LNCAP (cell line): ENCODE results near the gene MAP3K7CL.

Experiments
- CTCF ChIP-seq: fragments of 450-650 bp; IDR thresholded peaks from 2 replicates; pipeline ENCODE4 v1.5.1; 2017; ENCODE audit warnings: mild to moderate bottlenecking

Gene MAP3K7CL

GRCh38 chr21:29224006-29224405 lies 93.6 kb downstream of the MAP3K7CL start:
- TF ChIP-seq CTCF, result no peak
